K562 (cell line): Measurements from ENCODE around the gene CTNNBL1. TPM values are rescaled to one million over a fixed set of nuclear protein-coding genes. Genes with fewer than 3 reads are reported as not detected.

Experiments
- ATAC-seq: fragments of 200-7000 bp; cut with Tn5 transposase; 3 replicates; pipeline ENCODE4 v1.9.1; 2020; ENCODE audit warnings: moderate library complexity
- BruUV-seq: library from RNA; stranded (reverse); fragments of 400-500 nt; replicated peaks from 2 replicates; lab custom pipeline; 2021; lab: Mats Ljungman, UMichigan
- CTCF ChIA-PET: fragments of 300-600 bp; formaldehyde crosslinking; extraction: SDS; loops from one replicate; lab custom pipeline; 2021; ENCODE audit warnings: low intra/inter-chr PET ratio; lab: Yijun Ruan, JAX
- POLR2A ChIA-PET: fragments of 300-600, 350-650 bp; sonication (Branson Sonifier 250); formaldehyde crosslinking; extraction: SDS; loops from one replicate; lab custom pipeline; 2021; ENCODE audit warnings: antibody characterized with exemption, inconsistent platforms; lab: Yijun Ruan, JAX
- DNase-seq, 4 experiments: peaks; one replicate each; pipeline versions ENCODE4 v3.0.0 to v3.0.0-alpha.2; 2011 to 2018; ENCODE audit warnings: low spot score in 3 of 4, mixed read lengths in 3 of 4; ENCODE audit errors: extremely low read depth in 1 of 4
- FAIRE-seq: peaks from 2 replicates; lab custom pipeline; 2011; peaks lifted over from hg19 to GRCh38; lab: Jason Lieb, UNC
- H2AFZ ChIP-seq: 2 replicates; pipeline ENCODE4 v1.6.0; 2011; ENCODE audit warnings: low read depth, low read length, control low read depth, inconsistent platforms
- H3K27ac ChIP-seq: fragments of 200-600 bp; 3 replicates; pipeline ENCODE4 v1.8.0; 2011; ENCODE audit warnings: low read depth, mild to moderate bottlenecking, control low read depth, inconsistent platforms, low read length, moderate library complexity, mixed read lengths; ENCODE audit errors: extremely low read depth
- H3K27me3 ChIP-seq, 2 experiments: fragments of 300-600 bp in 1 of 2; 2 replicates in 1 of 2; 3 replicates in 1 of 2; pipeline versions ENCODE4 v1.6.0 to v1.8.0; 2011; ENCODE audit warnings: inconsistent platforms in 2 of 2, low read length in 2 of 2, mild to moderate bottlenecking in 1 of 2, mixed read lengths in 1 of 2, moderate library complexity in 1 of 2; ENCODE audit not compliant: control insufficient read depth in 2 of 2, insufficient read depth in 2 of 2
- H3K36me3 ChIP-seq: fragments of 300-600 bp; 3 replicates; pipeline ENCODE4 v1.8.0; 2011; ENCODE audit warnings: mild to moderate bottlenecking, low read length, inconsistent platforms; ENCODE audit not compliant: control insufficient read depth, insufficient read depth
- H3K4me1 ChIP-seq, 2 experiments: fragments of 200-600 bp in 1 of 2; replicated peaks in 1 of 2; 2 replicates in 1 of 2; 3 replicates in 1 of 2; pipeline versions ENCODE4 v1.5.1 to v1.8.0; 2011; ENCODE audit warnings: inconsistent platforms in 2 of 2, low read length in 2 of 2, mild to moderate bottlenecking in 1 of 2, mixed read lengths in 1 of 2, moderate library complexity in 1 of 2; ENCODE audit not compliant: control insufficient read depth in 2 of 2, insufficient read depth in 2 of 2
- H3K4me2 ChIP-seq: 2 replicates; pipeline ENCODE4 v1.6.1; 2011; ENCODE audit warnings: low read length, control low read depth, inconsistent platforms, mixed read lengths; ENCODE audit not compliant: insufficient read depth
- H3K4me3 ChIP-seq: fragments of 200-600 bp; sonication (generic), shearing (Covaris generic); 2 replicates; pipeline ENCODE4 v1.5.1; 2016; ENCODE audit warnings: control low read depth, inconsistent platforms
- H3K79me2 ChIP-seq: fragments of 200-600 bp; 3 replicates; pipeline ENCODE4 v1.8.0; 2011; ENCODE audit warnings: low read length, inconsistent platforms; ENCODE audit not compliant: control insufficient read depth, insufficient read depth
- H3K9ac ChIP-seq, 2 experiments: 2 replicates each; pipeline versions ENCODE4 v1.6.0 to v1.6.1; 2011; ENCODE audit warnings: low read depth in 2 of 2, low read length in 2 of 2, control low read depth in 1 of 2, inconsistent platforms in 1 of 2, mild to moderate bottlenecking in 1 of 2, mixed read lengths in 1 of 2; ENCODE audit not compliant: insufficient read depth in 1 of 2
- H3K9me1 ChIP-seq: one replicate; pipeline ENCODE4 v1.6.0; 2011; ENCODE audit warnings: inconsistent platforms, mild to moderate bottlenecking, low read length, moderate library complexity; ENCODE audit not compliant: control insufficient read depth, insufficient read depth
- H3K9me3 ChIP-seq: replicated peaks from 2 replicates; pipeline ENCODE4 v1.5.1; 2011; ENCODE audit warnings: low read depth, low read length, inconsistent platforms; ENCODE audit not compliant: control insufficient read depth, insufficient read depth
- H4K20me1 ChIP-seq: replicated peaks from 2 replicates; pipeline ENCODE4 v1.6.1; 2011; ENCODE audit warnings: low read length, inconsistent platforms, mixed read lengths; ENCODE audit not compliant: control insufficient read depth, insufficient read depth
- NEUROD1 ChIP-seq: fragments of 150-350 bp; IDR thresholded peaks from 2 replicates; pipeline ENCODE4 v1.6.1; 2014; ENCODE audit warnings: borderline replicate concordance, low read length, low read depth; ENCODE audit not compliant: partially characterized antibody
- PCBP1 ChIP-seq: fragments of 200-400 bp; formaldehyde crosslinking; IDR thresholded peaks from 2 replicates; pipeline ENCODE4 v1.6.1; 2018; ENCODE audit warnings: mild to moderate bottlenecking, low read depth, low read length; ENCODE audit not compliant: poor library complexity, severe bottlenecking
- RAD21 ChIP-seq, 2 experiments: fragments of 250-450 bp in 1 of 2; fragments of 450-650 bp in 1 of 2; sonication (Bioruptor Pico) in 1 of 2; formaldehyde crosslinking in 1 of 2; IDR thresholded peaks in 1 of 2; conservative IDR thresholded peaks in 1 of 2; 2 replicates each; pipeline versions ENCODE4 v1.4.0 to v1.8.0; 2020 to 2022; ENCODE audit warnings: mild to moderate bottlenecking in 2 of 2, moderate library complexity in 1 of 2
- SIN3B ChIP-seq: fragments of 450-650 bp; IDR thresholded peaks from 2 replicates; pipeline ENCODE4 v1.6.1; 2017; ENCODE audit warnings: low read depth, mild to moderate bottlenecking, moderate library complexity
- SRF ChIP-seq, 2 experiments: fragments of 250-450, 450-650 bp in 1 of 2; sonication (Bioruptor Pico) in 1 of 2; sonication (generic) in 1 of 2; formaldehyde crosslinking; IDR thresholded peaks; 2 replicates each; pipeline versions ENCODE4 v1.5.0 to v1.5.1; 2020 to 2022; ENCODE audit warnings: mild to moderate bottlenecking in 1 of 2, missing genetic modification reagents in 1 of 2
- ZNF316 ChIP-seq: fragments of 450-650 bp; IDR thresholded peaks from 2 replicates; pipeline ENCODE4 v1.6.1; 2016
- WGBS: fragments of 100-300 bp; shearing (Covaris generic); methylation state at CpG from one replicate; pipeline ENCODE4 v1.1.6; 2016; ENCODE audit warnings: low coverage, mixed read lengths; ENCODE audit not compliant: insufficient coverage; ENCODE audit errors: missing lambda C conversion rate; 5-methylcytosine and 5-hydroxymethylcytosine counted together
- in situ Hi-C: fragments of 300-500 bp; cut with MboI; formaldehyde crosslinking; loops from 4 replicates; pipeline ENCODE4 v1.15.0; 2018; ENCODE audit warnings: inconsistent platforms, mixed read lengths
- intact Hi-C: fragments of 100-400 bp; cut with micrococcal nuclease; formaldehyde crosslinking; loops from 2 replicates; pipeline ENCODE4 v1.14.2; 2022
- polyA plus RNA-seq, 8 experiments: library from polyadenylated mRNA; depleted of rRNA in 4 of 8; stranded (reverse) in 5 of 8; unstranded in 3 of 8; fragments of >200 nt; fragmentation: Nextera tagmentation in 2 of 8; fragmentation: Illumina TruSeq in 1 of 8; extraction: Ambion mirVana in 2 of 8; extraction: Trizol in 1 of 8; gene quantifications; 2 replicates each; pipeline versions ENCODE4 v1.2.1 to v1.2.3, GENCODE V29; 2011 to 2014; ENCODE audit warnings: inconsistent platforms in 1 of 8, missing spikeins in 1 of 8
- total RNA-seq, 7 experiments: library from RNA; depleted of rRNA in 6 of 7; stranded (reverse); fragments of >200 nt in 6 of 7; fragmentation: Illumina TruSeq in 2 of 7; extraction: Trizol in 2 of 7; gene quantifications; 2 replicates each; pipeline versions ENCODE4 v1.2.1 to v1.2.3, GENCODE V29; 2011 to 2021; ENCODE audit warnings: low replicate concordance in 1 of 7
- TF ChIP-seq, protein P1 (sequence below): fragments of 250-450 bp; sonication (Bioruptor Pico); IDR thresholded peaks from 2 replicates; pipeline ENCODE4 v1.4.0; 2020; ENCODE audit warnings: mild to moderate bottlenecking, moderate library complexity
- TF ChIP-seq, protein P2 (sequence below): sonication (generic); formaldehyde crosslinking; IDR thresholded peaks from 2 replicates; pipeline ENCODE4 v1.8.0; 2022; ENCODE audit warnings: missing genetic modification reagents, mild to moderate bottlenecking, borderline replicate concordance

CTNNBL1 gene
- total and polyA plus RNA-seq, 9 of the 15 experiments (the other 6 are each of a cell fraction or from before 2014, with no cell fraction given), result 32.4 to 85.6 (median 43.6) TPM

DNA sequence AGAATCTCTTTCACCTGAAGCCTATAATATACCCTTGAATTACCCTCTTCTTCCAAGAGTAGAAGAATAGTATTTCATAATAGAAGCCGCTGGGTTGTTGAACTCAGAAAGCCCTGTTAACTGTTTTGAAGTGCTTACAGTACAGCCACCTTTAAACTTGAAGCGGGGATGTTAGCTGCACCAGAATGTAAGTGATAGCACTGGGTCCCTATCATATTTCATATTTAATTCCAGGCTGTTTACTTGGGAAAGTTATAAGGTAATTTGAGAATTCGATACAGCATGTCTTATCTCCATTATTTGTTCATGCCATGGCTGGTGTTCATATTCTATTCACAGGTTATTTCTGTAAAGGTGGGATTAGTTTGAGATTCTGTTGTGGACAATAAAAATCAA, 145.6 kb downstream of the CTNNBL1 start (continued):
- TF ChIP-seq, protein P1, sequence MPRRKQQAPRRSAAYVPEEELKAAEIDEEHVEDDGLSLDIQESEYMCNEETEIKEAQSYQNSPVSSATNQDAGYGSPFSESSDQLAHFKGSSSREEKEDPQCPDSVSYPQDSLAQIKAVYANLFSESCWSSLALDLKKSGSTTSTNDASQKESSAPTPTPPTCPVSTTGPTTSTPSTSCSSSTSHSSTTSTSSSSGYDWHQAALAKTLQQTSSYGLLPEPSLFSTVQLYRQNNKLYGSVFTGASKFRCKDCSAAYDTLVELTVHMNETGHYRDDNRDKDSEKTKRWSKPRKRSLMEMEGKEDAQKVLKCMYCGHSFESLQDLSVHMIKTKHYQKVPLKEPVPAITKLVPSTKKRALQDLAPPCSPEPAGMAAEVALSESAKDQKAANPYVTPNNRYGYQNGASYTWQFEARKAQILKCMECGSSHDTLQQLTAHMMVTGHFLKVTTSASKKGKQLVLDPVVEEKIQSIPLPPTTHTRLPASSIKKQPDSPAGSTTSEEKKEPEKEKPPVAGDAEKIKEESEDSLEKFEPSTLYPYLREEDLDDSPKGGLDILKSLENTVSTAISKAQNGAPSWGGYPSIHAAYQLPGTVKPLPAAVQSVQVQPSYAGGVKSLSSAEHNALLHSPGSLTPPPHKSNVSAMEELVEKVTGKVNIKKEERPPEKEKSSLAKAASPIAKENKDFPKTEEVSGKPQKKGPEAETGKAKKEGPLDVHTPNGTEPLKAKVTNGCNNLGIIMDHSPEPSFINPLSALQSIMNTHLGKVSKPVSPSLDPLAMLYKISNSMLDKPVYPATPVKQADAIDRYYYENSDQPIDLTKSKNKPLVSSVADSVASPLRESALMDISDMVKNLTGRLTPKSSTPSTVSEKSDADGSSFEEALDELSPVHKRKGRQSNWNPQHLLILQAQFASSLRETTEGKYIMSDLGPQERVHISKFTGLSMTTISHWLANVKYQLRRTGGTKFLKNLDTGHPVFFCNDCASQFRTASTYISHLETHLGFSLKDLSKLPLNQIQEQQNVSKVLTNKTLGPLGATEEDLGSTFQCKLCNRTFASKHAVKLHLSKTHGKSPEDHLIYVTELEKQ, result no peak
- TF ChIP-seq RAD21 (CRISPR knock-in tag; conservative IDR thresholded peaks at IDR 0.05 in 1 of 2, IDR thresholded peaks at IDR 0.05 in 1 of 2), result no peak
- TF ChIP-seq, all 486 proteins: peak for 0

DNA sequence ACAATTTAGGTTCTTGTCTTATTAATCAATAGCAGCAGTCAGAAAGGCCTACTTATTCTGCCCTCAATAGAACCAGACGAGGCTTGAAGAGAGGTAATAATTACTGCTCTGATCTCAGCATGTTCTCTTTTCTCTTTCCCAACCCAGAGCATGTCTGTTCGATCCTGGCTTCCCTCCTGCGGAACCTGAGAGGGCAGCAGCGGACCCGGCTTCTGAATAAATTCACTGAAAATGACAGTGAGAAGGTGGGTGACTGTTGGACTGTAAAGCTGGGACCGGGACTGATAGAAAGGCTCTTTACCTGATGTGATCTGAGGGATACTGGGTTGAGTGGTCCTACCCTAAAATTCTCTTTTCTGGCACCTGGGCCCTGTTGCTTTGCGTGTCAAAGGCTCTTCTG, 146.1 kb downstream of the CTNNBL1 start:
- WGBS, result 70% methylated on average over 7 of the region's 7 CpGs

More for the DNA sequence above, 146.1 kb downstream of the CTNNBL1 start:
- FAIRE-seq (no peak), DNase-seq (no peak), ATAC-seq (no peak)
- no TSS peak for BruUV-seq
- H3K4me2 ChIP-seq, result no peak overlapping the region
- no peaks in the 10 kb centered on the region for H3K79me2 ChIP-seq
- no peak overlapping the region for H3K4me3 ChIP-seq
- TF ChIP-seq NEUROD1 (no peak), SRF (CRISPR knock-in tag; IDR thresholded peaks at IDR 0.05) (no peak), SIN3B (no peak), ZNF316 (no peak), PCBP1 (no peak)
- TF ChIP-seq, protein P2, sequence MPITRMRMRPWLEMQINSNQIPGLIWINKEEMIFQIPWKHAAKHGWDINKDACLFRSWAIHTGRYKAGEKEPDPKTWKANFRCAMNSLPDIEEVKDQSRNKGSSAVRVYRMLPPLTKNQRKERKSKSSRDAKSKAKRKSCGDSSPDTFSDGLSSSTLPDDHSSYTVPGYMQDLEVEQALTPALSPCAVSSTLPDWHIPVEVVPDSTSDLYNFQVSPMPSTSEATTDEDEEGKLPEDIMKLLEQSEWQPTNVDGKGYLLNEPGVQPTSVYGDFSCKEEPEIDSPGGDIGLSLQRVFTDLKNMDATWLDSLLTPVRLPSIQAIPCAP (CRISPR knock-in tag), result no peak
- H3K9me3 ChIP-seq, result no peaks in the 10 kb centered on the region
- POLR2A ChIA-PET, result no interaction called here
- H3K9me1 ChIP-seq, result no peaks in the 10 kb centered on the region
- no peak overlapping the region for H2AFZ ChIP-seq
- H3K27ac ChIP-seq, result no peak overlapping the region
- peaks cover 21% of the 10 kb centered on the region; the same call in 2 of the 3 replicates for H3K36me3 ChIP-seq
- no peaks in the 10 kb centered on the region for H3K27me3 ChIP-seq
- H3K9ac ChIP-seq, result no peak overlapping the region
- H3K4me1 ChIP-seq, result peaks cover 2% of the 10 kb centered on the region in 2 experiments; a peak in 3 of 5 replicates
- CTCF ChIA-PET, result no interaction called here
- intact Hi-C loops (no loop called here), in situ Hi-C loops (no loop called here)
- H4K20me1 ChIP-seq, result no peaks in the 10 kb centered on the region
